GM20000 (cell line): ENCODE results near the gene TRIM28.

ENCODE experiments used
- DNase-seq: peaks from one replicate; pipeline ENCODE4 v3.0.0; 2012; ENCODE audit warnings: low spot score
- CTCF ChIP-seq: IDR thresholded peaks from 2 replicates; pipeline ENCODE4 v1.5.1; 2012; ENCODE audit warnings: mild to moderate bottlenecking, control low read depth; ENCODE audit errors: extremely low read depth, missing control alignments

The TRIM28 gene

GRCh38 chr19:58521651-58522050 is 22.2 kb upstream of the TRIM28 start:
- no peak for DNase-seq
- TF ChIP-seq CTCF, result no peak

DNA sequence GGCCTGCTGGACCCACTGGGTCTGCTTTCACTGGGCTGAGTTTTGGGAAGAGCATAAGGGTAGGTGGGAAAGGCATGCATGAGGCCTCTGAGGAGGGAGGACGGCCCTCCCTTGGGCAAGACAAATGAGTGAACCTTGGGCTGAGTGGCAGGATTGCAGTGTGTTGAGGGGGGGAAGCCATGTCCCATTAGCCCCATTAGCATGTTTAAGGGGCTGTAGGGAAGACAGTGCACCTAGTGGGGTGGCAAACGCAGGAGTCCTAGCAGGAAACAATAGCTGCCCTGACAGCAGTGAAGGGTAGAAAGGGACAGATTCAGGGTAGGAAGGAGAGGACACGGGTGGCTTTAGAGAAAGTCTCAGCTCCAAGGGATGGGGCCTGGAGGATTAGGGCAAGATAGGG is 21.2 kb upstream of the TRIM28 start:
- no peak for DNase-seq
- TF ChIP-seq CTCF, result no peak

GRCh38 chr19:58529405-58529804 is 14.5 kb upstream of the TRIM28 start:
- DNase-seq, result no peak
- no peak for TF ChIP-seq CTCF

- no peak for TF ChIP-seq CTCF
- DNase-seq, result no peak
Measured at GRCh38 chr19:58531034-58531840, 12.6 kb upstream of the TRIM28 start.

DNA sequence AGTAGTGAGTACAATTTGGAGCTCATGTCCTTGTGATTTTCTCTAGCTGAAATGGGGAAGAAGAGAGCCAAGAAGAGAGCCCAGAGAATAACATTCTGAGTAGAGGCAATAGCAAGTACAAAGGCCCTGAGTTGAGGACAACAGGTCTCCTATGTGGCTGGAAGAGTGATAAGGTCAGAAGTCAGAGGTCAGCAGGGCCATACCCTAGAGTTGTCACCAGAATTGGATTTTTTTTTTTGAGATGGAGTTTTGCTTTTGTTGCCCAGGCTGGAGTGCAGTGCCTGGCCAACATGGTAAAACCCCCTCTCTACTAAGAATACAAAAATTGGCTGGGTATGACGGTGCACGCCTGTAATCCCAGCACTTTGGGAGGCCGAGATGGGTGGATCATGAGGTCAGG is 8.0 kb upstream of the TRIM28 start:
- TF ChIP-seq CTCF, result no peak
- no peak for DNase-seq

DNA sequence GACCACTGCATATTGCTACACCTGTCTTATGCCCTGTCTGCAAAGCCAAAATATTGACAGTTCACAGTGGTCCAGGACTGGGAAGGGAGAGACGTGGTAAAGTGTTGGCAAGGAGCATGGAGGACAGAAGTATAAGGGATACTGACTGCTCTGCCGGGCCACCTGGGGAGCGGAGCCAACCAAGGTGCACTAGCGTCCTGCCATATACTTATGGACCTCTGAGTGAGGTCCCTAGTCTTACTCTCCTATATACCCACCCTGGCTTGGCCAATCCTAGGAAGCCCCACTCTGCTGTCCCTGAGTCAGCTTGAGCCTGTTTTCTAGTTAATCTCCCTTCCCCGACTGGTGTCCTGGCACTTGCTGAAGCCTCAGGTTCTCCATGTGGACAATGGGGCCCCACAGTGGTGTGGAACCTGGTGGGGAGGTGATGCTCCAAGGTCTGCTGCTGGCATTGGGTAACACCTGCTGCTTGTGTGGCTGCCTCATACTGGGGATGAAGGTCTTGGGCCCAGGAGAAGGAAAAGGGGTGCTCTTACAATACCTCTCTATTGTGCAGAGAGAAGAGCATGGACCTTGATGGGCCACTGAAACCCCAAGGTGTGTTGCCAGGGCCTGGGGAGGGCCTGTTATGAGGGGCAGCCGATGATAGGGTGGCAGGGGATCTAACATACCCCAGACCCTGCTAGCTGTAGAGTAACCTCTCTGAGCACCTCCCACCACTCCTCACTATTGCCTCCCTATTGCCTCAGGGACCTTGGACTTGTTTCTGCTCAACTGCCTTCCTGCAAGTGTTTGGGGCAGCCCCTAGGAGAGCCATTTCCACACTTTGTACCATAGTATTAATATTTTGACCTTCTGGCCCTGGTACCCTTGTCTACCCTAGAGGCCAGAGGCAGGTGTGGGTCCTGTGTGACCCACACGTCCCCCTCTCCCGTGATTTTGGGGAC is 6.7 kb upstream of the TRIM28 start:
- no peak for TF ChIP-seq CTCF
- no peak for DNase-seq
